Measurements from ENCODE around the gene LRPAP1. TPM values are rescaled to one million over a fixed set of nuclear protein-coding genes. Genes with fewer than 3 reads are reported as not detected.

LRPAP1 gene
- polyA plus RNA-seq, 1 donor from 2014 or later = 138 TPM

Other genes with a start within 250 kb of the LRPAP1 start
- gene RGS12, start 239.4 kb downstream of the LRPAP1 start, polyA plus RNA-seq = 0.81 TPM
- not detected for gene HGFAC, start 90.5 kb downstream of the LRPAP1 start, polyA plus RNA-seq
- 25.2 TPM for gene DOK7, start 69.1 kb downstream of the LRPAP1 start, polyA plus RNA-seq
- gene ADRA2C, start 234.0 kb upstream of the LRPAP1 start, polyA plus RNA-seq = not detected

Measured in IgD-negative memory B cell (primary cell).